ENCODE measurements around the gene RPL27A.

- TF ChIP-seq EZH2 (IDR thresholded peaks at IDR 0.05; ENCODE audit: borderline replicate concordance, low read depth, low read length, poor library complexity, severe bottlenecking) = no peak
- TF ChIP-seq CTCF (conservative IDR thresholded peaks at IDR 0.05; ENCODE audit: low read depth, low read length) = no peak
These were observed 11.5 kb downstream of the RPL27A start for GRCh38 chr11:8694137-8694536.
